HL-60 (cell line): Measurements from ENCODE around the gene LAYN.

Source experiments
- DNase-seq, 2 experiments: peaks; one replicate each; pipeline ENCODE4 v3.0.0-alpha.2; 2010 to 2020; ENCODE audit warnings: low read depth in 1 of 2, low spot score in 1 of 2
- H3K27ac ChIP-seq: fragments of 250-450 bp; sonication (Bioruptor Pico); replicated peaks from 2 replicates; pipeline ENCODE4 v1.5.1; 2020; ENCODE audit warnings: mild to moderate bottlenecking, moderate library complexity
- H3K27me3 ChIP-seq: fragments of 250-450 bp; sonication (Bioruptor Pico); 2 replicates; pipeline ENCODE4 v1.5.1; 2021; ENCODE audit warnings: mild to moderate bottlenecking, moderate library complexity; ENCODE audit not compliant: insufficient read depth, poor library complexity, severe bottlenecking
- H3K4me3 ChIP-seq: replicated peaks from 2 replicates; pipeline ENCODE4 v1.5.1; 2011; ENCODE audit warnings: mild to moderate bottlenecking, control low read depth, low read length; ENCODE audit not compliant: insufficient read depth
- CTCF ChIP-seq: IDR thresholded peaks from one replicate; pipeline ENCODE4 v1.5.1; 2011; ENCODE audit warnings: low read length, control low read depth, inconsistent platforms; ENCODE audit not compliant: insufficient read depth
- GABPA ChIP-seq: IDR thresholded peaks from 2 replicates; pipeline ENCODE4 v1.6.1; 2012; ENCODE audit warnings: low read depth
- POLR2AphosphoS5 ChIP-seq: IDR thresholded peaks from 2 replicates; pipeline ENCODE4 v1.6.1; 2012; ENCODE audit warnings: low read depth
- REST ChIP-seq: IDR thresholded peaks from 2 replicates; pipeline ENCODE4 v1.6.1; 2012; ENCODE audit warnings: low read depth; ENCODE audit not compliant: insufficient replicate concordance
- SPI1 ChIP-seq: IDR thresholded peaks from 2 replicates; pipeline ENCODE4 v1.6.1; 2012; ENCODE audit warnings: low read depth, mild to moderate bottlenecking, borderline replicate concordance

Gene LAYN

GRCh38 chr11:111515591-111515990 lies 24.9 kb upstream of the LAYN start:
- no peak for TF ChIP-seq REST
- no peak for TF ChIP-seq POLR2AphosphoS5
- no peak for TF ChIP-seq CTCF
- no peak for TF ChIP-seq GABPA
- TF ChIP-seq SPI1: no peak
- Histone ChIP-seq H3K27ac (no peak overlapping the region), H3K27me3 (peaks cover 29% of the 10 kb centered on the region), H3K4me3 (no peak overlapping the region)
- no peak for DNase-seq

GRCh38 chr11:111518668-111519067 lies 21.9 kb upstream of the LAYN start:
- TF ChIP-seq POLR2AphosphoS5: no peak
- no peak for TF ChIP-seq CTCF
- TF ChIP-seq REST: no peak
- TF ChIP-seq GABPA: no peak
- no peak for TF ChIP-seq SPI1
- H3K27me3 ChIP-seq: peaks cover 8% of the 10 kb centered on the region
- no peak for DNase-seq
- no peak overlapping the region for H3K27ac ChIP-seq
- no peak overlapping the region for H3K4me3 ChIP-seq

- DNase-seq: no peak
- H3K27ac ChIP-seq: no peak overlapping the region
- no peak for TF ChIP-seq SPI1
- TF ChIP-seq REST: no peak
- TF ChIP-seq GABPA: no peak
- TF ChIP-seq CTCF: no peak
- TF ChIP-seq POLR2AphosphoS5: no peak
- H3K27me3 ChIP-seq: no peaks in the 10 kb centered on the region
- H3K4me3 ChIP-seq: no peak overlapping the region
These were observed 20.0 kb upstream of the LAYN start for GRCh38 chr11:111520560-111520959.
